Type B pancreatic cell (in vitro differentiated cells): Measurements from ENCODE around the gene KMT5B. TPM values are rescaled to one million over a fixed set of nuclear protein-coding genes. Genes with fewer than 3 reads are reported as not detected.

Experiments
- DNase-seq: peaks from one replicate; pipeline ENCODE4 v3.0.0; 2021; ENCODE audit warnings: mixed read lengths; ENCODE audit not compliant: unreplicated experiment; ENCODE audit errors: extremely low spot score
- H3K27ac Mint-ChIP-seq: 2 replicates; pipeline ENCODE4 v1.8.0; 2021; ENCODE audit warnings: mild to moderate bottlenecking, mixed read lengths
- H3K27me3 Mint-ChIP-seq: 2 replicates; pipeline ENCODE4 v1.8.0; 2021; ENCODE audit warnings: mixed read lengths
- H3K36me3 Mint-ChIP-seq: 2 replicates; pipeline ENCODE4 v1.8.0; 2021; ENCODE audit warnings: mixed read lengths
- H3K4me1 Mint-ChIP-seq: one replicate; pipeline ENCODE4 v1.8.0; 2021; ENCODE audit warnings: mixed read lengths; ENCODE audit not compliant: unreplicated experiment
- H3K4me3 Mint-ChIP-seq: 2 replicates; pipeline ENCODE4 v1.8.0; 2021; ENCODE audit warnings: mild to moderate bottlenecking, mixed read lengths
- H3K9me3 Mint-ChIP-seq: 2 replicates; pipeline ENCODE4 v1.8.0; 2021; ENCODE audit warnings: mixed read lengths
- total RNA-seq: library from RNA; stranded (reverse); gene quantifications from 2 replicates; pipeline ENCODE4 v1.2.1, GENCODE V29; 2021; ENCODE audit warnings: low replicate concordance
- TF ChIP-seq, protein P1 (sequence below): fragments of 200-600 bp; sonication (generic); conservative IDR thresholded peaks from 2 replicates; pipeline ENCODE4 v1.5.0; 2021; ENCODE audit warnings: antibody characterized with exemption, mild to moderate bottlenecking

Gene KMT5B
- total RNA-seq, 1 donor from 2014 or later = 54.4 TPM

GRCh38 chr11:68164437-68164836 is 48.7 kb downstream of the KMT5B start:
- no peak overlapping the region for H3K4me3 Mint-ChIP-seq
- no peaks in the 10 kb centered on the region for H3K27me3 Mint-ChIP-seq
- H3K4me1 Mint-ChIP-seq = peaks cover 9% of the 10 kb centered on the region
- DNase-seq = no peak
- H3K27ac Mint-ChIP-seq = no peak overlapping the region
- TF ChIP-seq, protein P1, sequence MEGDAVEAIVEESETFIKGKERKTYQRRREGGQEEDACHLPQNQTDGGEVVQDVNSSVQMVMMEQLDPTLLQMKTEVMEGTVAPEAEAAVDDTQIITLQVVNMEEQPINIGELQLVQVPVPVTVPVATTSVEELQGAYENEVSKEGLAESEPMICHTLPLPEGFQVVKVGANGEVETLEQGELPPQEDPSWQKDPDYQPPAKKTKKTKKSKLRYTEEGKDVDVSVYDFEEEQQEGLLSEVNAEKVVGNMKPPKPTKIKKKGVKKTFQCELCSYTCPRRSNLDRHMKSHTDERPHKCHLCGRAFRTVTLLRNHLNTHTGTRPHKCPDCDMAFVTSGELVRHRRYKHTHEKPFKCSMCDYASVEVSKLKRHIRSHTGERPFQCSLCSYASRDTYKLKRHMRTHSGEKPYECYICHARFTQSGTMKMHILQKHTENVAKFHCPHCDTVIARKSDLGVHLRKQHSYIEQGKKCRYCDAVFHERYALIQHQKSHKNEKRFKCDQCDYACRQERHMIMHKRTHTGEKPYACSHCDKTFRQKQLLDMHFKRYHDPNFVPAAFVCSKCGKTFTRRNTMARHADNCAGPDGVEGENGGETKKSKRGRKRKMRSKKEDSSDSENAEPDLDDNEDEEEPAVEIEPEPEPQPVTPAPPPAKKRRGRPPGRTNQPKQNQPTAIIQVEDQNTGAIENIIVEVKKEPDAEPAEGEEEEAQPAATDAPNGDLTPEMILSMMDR = no peak
- H3K36me3 Mint-ChIP-seq = peaks cover 18% of the 10 kb centered on the region
- H3K9me3 Mint-ChIP-seq = no peaks in the 10 kb centered on the region

- H3K4me3 Mint-ChIP-seq = no peak overlapping the region
- no peaks in the 10 kb centered on the region for H3K27me3 Mint-ChIP-seq
- TF ChIP-seq, protein P1 = no peak
- peaks cover 15% of the 10 kb centered on the region for H3K36me3 Mint-ChIP-seq
- H3K9me3 Mint-ChIP-seq = no peaks in the 10 kb centered on the region
- H3K27ac Mint-ChIP-seq = no peak overlapping the region
- no peak for DNase-seq
- peaks cover 9% of the 10 kb centered on the region for H3K4me1 Mint-ChIP-seq
Observed at GRCh38 chr11:68163691-68164090, 49.4 kb downstream of the KMT5B start.

GRCh38 chr11:68160100-68160695 is 52.9 kb downstream of the KMT5B start:
- no peak overlapping the region for H3K27ac Mint-ChIP-seq

DNA sequence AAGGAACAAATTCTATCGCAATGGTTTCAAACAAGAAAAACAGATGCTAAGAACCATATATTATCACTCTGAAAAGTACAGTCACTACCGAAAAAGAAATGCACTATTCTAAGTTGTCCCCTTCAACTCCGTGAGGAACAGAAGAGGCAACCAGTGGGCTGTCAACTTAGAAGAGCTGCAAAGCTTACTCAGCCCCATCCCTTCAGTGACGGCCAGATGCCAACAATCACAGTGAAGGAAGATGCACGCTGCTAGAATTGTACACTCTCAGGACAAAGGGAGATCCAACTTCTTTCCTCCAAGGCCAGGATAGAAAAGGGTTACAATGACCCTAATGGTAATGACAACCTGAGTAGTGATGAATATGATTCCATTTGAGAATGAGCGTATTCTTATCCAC is 53.4 kb downstream of the KMT5B start:
- TF ChIP-seq, protein P1 = no peak
- Mint-ChIP-seq H3K27ac (no peak overlapping the region), H3K27me3 (no peaks in the 10 kb centered on the region), H3K4me1 (peaks cover 9% of the 10 kb centered on the region), H3K36me3 (peaks cover 27% of the 10 kb centered on the region), H3K9me3 (no peaks in the 10 kb centered on the region), H3K4me3 (no peak overlapping the region)
- DNase-seq = no peak

More at GRCh38 chr11:68160100-68160695, 52.9 kb downstream of the KMT5B start:
- peaks cover 9% of the 10 kb centered on the region for H3K4me1 Mint-ChIP-seq
- H3K9me3 Mint-ChIP-seq = no peaks in the 10 kb centered on the region
- TF ChIP-seq, protein P1 = no peak
- peaks cover 25% of the 10 kb centered on the region for H3K36me3 Mint-ChIP-seq
- DNase-seq = no peak
- H3K27me3 Mint-ChIP-seq = no peaks in the 10 kb centered on the region
- no peak overlapping the region for H3K4me3 Mint-ChIP-seq

- TF ChIP-seq, protein P1 = no peak
- Mint-ChIP-seq H3K27ac (no peak overlapping the region), H3K4me1 (peaks cover 9% of the 10 kb centered on the region), H3K4me3 (no peak overlapping the region), H3K27me3 (no peaks in the 10 kb centered on the region), H3K36me3 (peaks cover 27% of the 10 kb centered on the region), H3K9me3 (no peaks in the 10 kb centered on the region)
- no peak for DNase-seq
Observed at GRCh38 chr11:68159161-68159560, 53.9 kb downstream of the KMT5B start.
